A549 (cell line): Measurements from ENCODE around the gene NRXN3. TPM values are rescaled to one million over a fixed set of nuclear protein-coding genes. Genes with fewer than 3 reads are reported as not detected.

ENCODE experiments used
- ATAC-seq, 2 experiments: fragments of 200-7000 bp in 1 of 2; fragments of >200 bp in 1 of 2; cut with Nextera tagmentation in 1 of 2; cut with Tn5 transposase in 1 of 2; 3 replicates each; pipeline versions ENCODE4 v1.8.0 to v1.9.1; 2018 to 2020; ENCODE audit warnings: mild to moderate bottlenecking in 1 of 2, moderate library complexity in 1 of 2
- CTCF ChIA-PET: fragments of 300-600 bp; sonication (Branson Sonifier 250); formaldehyde crosslinking; extraction: SDS; loops from one replicate; lab custom pipeline; 2021; ENCODE audit warnings: antibody characterized with exemption, inconsistent platforms; lab: Yijun Ruan, JAX
- POLR2A ChIA-PET: fragments of 350-600 bp; formaldehyde crosslinking; extraction: SDS; loops from one replicate; lab custom pipeline; 2021; ENCODE audit warnings: antibody characterized with exemption, inconsistent platforms; lab: Yijun Ruan, JAX
- DNase-seq, 2 experiments: peaks; one replicate each; pipeline versions ENCODE4 v3.0.0 to v3.0.0-alpha.2; 2011 to 2016; ENCODE audit warnings: low read depth in 1 of 2, low spot score in 1 of 2
- FAIRE-seq: peaks from 2 replicates; lab custom pipeline; 2011; peaks lifted over from hg19 to GRCh38; lab: Jason Lieb, UNC
- H3K27ac ChIP-seq, 2 experiments: fragments of >200 bp; sonication (Bioruptor Twin); formaldehyde crosslinking; 3 replicates each; pipeline ENCODE4 v1.5.1; 2016 to 2017
- H3K4me1 ChIP-seq: fragments of >200 bp; sonication (Bioruptor Twin); formaldehyde crosslinking; 3 replicates; pipeline ENCODE4 v1.6.1; 2016
- H3K4me2 ChIP-seq: fragments of >200 bp; sonication (Bioruptor Twin); formaldehyde crosslinking; 3 replicates; pipeline ENCODE4 v1.6.1; 2016
- H3K4me3 ChIP-seq: fragments of >200 bp; sonication (Bioruptor Twin); formaldehyde crosslinking; 3 replicates; pipeline ENCODE4 v1.5.1; 2016
- H3K9me3 ChIP-seq: fragments of >200 bp; sonication (Bioruptor Twin); formaldehyde crosslinking; 3 replicates; pipeline ENCODE4 v1.6.1; 2016
- BHLHE40 ChIP-seq: IDR thresholded peaks from 2 replicates; pipeline ENCODE4 v1.6.1; 2012; ENCODE audit warnings: low read depth, low read length, inconsistent platforms
- CHD4 ChIP-seq: fragments of 200-600 bp; sonication (generic); IDR thresholded peaks from 2 replicates; pipeline ENCODE4 v1.6.1; 2016; ENCODE audit warnings: antibody characterized with exemption, mild to moderate bottlenecking, borderline replicate concordance
- CTCF ChIP-seq: fragments of >200 bp; sonication (Bioruptor Twin); formaldehyde crosslinking; IDR thresholded peaks from 3 replicates; pipeline ENCODE4 v1.5.1; 2016
- EHF ChIP-seq: fragments of 250-450 bp; sonication (Bioruptor Pico); IDR thresholded peaks from 2 replicates; pipeline ENCODE4 v1.5.0; 2020; ENCODE audit warnings: mild to moderate bottlenecking
- EHMT2 ChIP-seq: fragments of 200-600 bp; sonication (generic); IDR thresholded peaks from 2 replicates; pipeline ENCODE4 v1.6.1; 2016; ENCODE audit warnings: antibody characterized with exemption, low read depth, mild to moderate bottlenecking, moderate library complexity
- EP300 ChIP-seq, 2 experiments: fragments of >200 bp; sonication (Bioruptor Twin); formaldehyde crosslinking; IDR thresholded peaks; 2 replicates in 1 of 2; 3 replicates in 1 of 2; pipeline ENCODE4 v1.6.1; 2016 to 2017
- GATA3 ChIP-seq: IDR thresholded peaks from 2 replicates; pipeline ENCODE4 v1.6.1; 2012; ENCODE audit warnings: borderline replicate concordance
- HOXB5 ChIP-seq: fragments of 250-450 bp; sonication (Bioruptor Pico); IDR thresholded peaks from 2 replicates; pipeline ENCODE4 v1.5.0; 2020; ENCODE audit warnings: mild to moderate bottlenecking, moderate library complexity
- JUNB ChIP-seq: fragments of >200 bp; sonication (Bioruptor Twin); formaldehyde crosslinking; IDR thresholded peaks from 2 replicates; pipeline ENCODE4 v1.6.1; 2016
- NPAS2 ChIP-seq: fragments of 250-450 bp; sonication (Bioruptor Pico); IDR thresholded peaks from 2 replicates; pipeline ENCODE4 v1.8.0; 2022; ENCODE audit warnings: mild to moderate bottlenecking, moderate library complexity, borderline replicate concordance
- NR3C1 ChIP-seq: fragments of >200 bp; sonication (Bioruptor Twin); formaldehyde crosslinking; IDR thresholded peaks from 3 replicates; pipeline ENCODE4 v1.6.1; 2017
- PBX3 ChIP-seq: IDR thresholded peaks from 2 replicates; pipeline ENCODE4 v1.6.1; 2012
- RAD21 ChIP-seq, 2 experiments: fragments of >200 bp in 1 of 2; sonication (Bioruptor Twin) in 1 of 2; formaldehyde crosslinking in 1 of 2; IDR thresholded peaks in 1 of 2; conservative IDR thresholded peaks in 1 of 2; 2 replicates in 1 of 2; 3 replicates in 1 of 2; pipeline ENCODE4 v1.6.1; 2012 to 2018; ENCODE audit warnings: inconsistent platforms in 1 of 2
- RARB ChIP-seq: fragments of 250-450 bp; sonication (Bioruptor Pico); IDR thresholded peaks from 2 replicates; pipeline ENCODE4 v1.8.0; 2021; ENCODE audit warnings: mild to moderate bottlenecking, moderate library complexity
- RNF2 ChIP-seq: fragments of 200-600 bp; sonication (generic); IDR thresholded peaks from 2 replicates; pipeline ENCODE4 v1.6.1; 2016; ENCODE audit warnings: low read depth, mild to moderate bottlenecking, antibody characterized with exemption, moderate library complexity, borderline replicate concordance
- SMC3 ChIP-seq: fragments of >200 bp; sonication (Bioruptor Twin); formaldehyde crosslinking; IDR thresholded peaks from 3 replicates; pipeline ENCODE4 v1.6.1; 2018; ENCODE audit warnings: inconsistent platforms
- ZFP36 ChIP-seq: fragments of 450-650 bp; IDR thresholded peaks from 2 replicates; pipeline ENCODE4 v1.6.1; 2014; ENCODE audit warnings: borderline replicate concordance; ENCODE audit not compliant: partially characterized antibody
- ZNF302 ChIP-seq: fragments of 250-450 bp; sonication (Bioruptor Pico); IDR thresholded peaks from 2 replicates; pipeline ENCODE4 v1.9.0; 2021; ENCODE audit warnings: inconsistent platforms, mild to moderate bottlenecking, moderate library complexity
- ZSCAN20 ChIP-seq: fragments of 250-450 bp; sonication (Bioruptor Pico); IDR thresholded peaks from 2 replicates; pipeline ENCODE4 v1.8.0; 2022; ENCODE audit warnings: mild to moderate bottlenecking, moderate library complexity
- WGBS: methylation state at CpG from one replicate; pipeline ENCODE4 v1.1.6; 2017; ENCODE audit errors: missing lambda C conversion rate; 5-methylcytosine and 5-hydroxymethylcytosine counted together
- polyA plus RNA-seq, 4 experiments: library from polyadenylated mRNA; depleted of rRNA in 3 of 4; stranded (reverse); fragments of >200 nt; fragmentation: RNase III in 1 of 4; extraction: RNeasy Plus Mini Kit Qiagen cat#74134 plus additional on column Dnase treatment in 1 of 4; gene quantifications; 2 replicates in 3 of 4; 3 replicates in 1 of 4; pipeline ENCODE4 v1.2.3, GENCODE V29; 2011 to 2017

NRXN3 gene
- polyA plus RNA-seq, 2 of the 4 experiments (the other 2 are of a cell fraction), result 0.62 to 2.3 TPM

- POLR2A ChIA-PET, result no interaction called here
Observed at GRCh38 chr14:78595797-78596196, 425.6 kb downstream of the NRXN3 start.

GRCh38 chr14:78598046-78598920 is 428.1 kb downstream of the NRXN3 start:
- DNase-seq (peak; percentile 50 to 68), ATAC-seq (peak; percentile 97 to 99), FAIRE-seq (peak; percentile 54)
- CTCF ChIA-PET, result interaction anchor here (0.6 to 2.4 kb wide), 29 partner anchors 8 to 1446 kb away, joined by 3 to 13 read pairs (median 4); no protein-coding TSS in a partner anchor
- WGBS, result 43% methylated on average over 11 of the region's 13 CpGs
- H3K4me3 ChIP-seq, result no peak overlapping the region
- H3K4me1 ChIP-seq, result no peaks in the 10 kb centered on the region
- no peaks in the 10 kb centered on the region for H3K9me3 ChIP-seq
- H3K4me2 ChIP-seq, result no peak overlapping the region
- H3K27ac ChIP-seq, result no peak overlapping the region
- TF ChIP-seq BHLHE40 (peak; percentile 30; the same call in 1 of the 2 replicates), SMC3 (peak; percentile 56; the same call in 2 of the 3 replicates), EP300 (IDR thresholded peaks at IDR 0.05) (no peak), CTCF (peak; percentile 79), RAD21 (conservative IDR thresholded peaks at IDR 0.05 in 1 of 2, IDR thresholded peaks at IDR 0.05 in 1 of 2) (peak; percentile 72 to 81), NR3C1 (no peak)
- POLR2A ChIA-PET, result no interaction called here

More at GRCh38 chr14:78595797-78596196, 425.6 kb downstream of the NRXN3 start:
- no peak for FAIRE-seq
- peak in 1 of 2 experiments; percentile 51; a peak in 1 of 6 replicates for ATAC-seq
- CTCF ChIA-PET, result interaction anchor here (0.9 to 2.2 kb wide), 5 partner anchors 9 to 454 kb away, joined by 3 to 11 read pairs (median 3); no protein-coding TSS in a partner anchor
- Histone ChIP-seq H3K27ac (no peak overlapping the region), H3K4me3 (no peak overlapping the region), H3K9me3 (no peaks in the 10 kb centered on the region), H3K4me1 (no peaks in the 10 kb centered on the region), H3K4me2 (no peak overlapping the region)
- 5% methylated on average over 7 of the region's 7 CpGs for WGBS
- DNase-seq, result peak in 1 of 2 experiments; percentile 5
- TF ChIP-seq EHF (CRISPR knock-in tag), result no peak
- no peak for TF ChIP-seq EP300 (IDR thresholded peaks at IDR 0.05)
- TF ChIP-seq GATA3, result no peak
- TF ChIP-seq ZFP36, result no peak
- TF ChIP-seq SMC3, result no peak
- no peak for TF ChIP-seq PBX3
- no peak for TF ChIP-seq HOXB5 (CRISPR knock-in tag)
- TF ChIP-seq EHMT2, result no peak
- TF ChIP-seq NPAS2 (CRISPR knock-in tag), result no peak
- no peak for TF ChIP-seq ZNF302 (CRISPR knock-in tag)
- no peak for TF ChIP-seq ZSCAN20 (CRISPR knock-in tag)
- no peak for TF ChIP-seq JUNB
- no peak for TF ChIP-seq RNF2
- TF ChIP-seq CHD4, result no peak
- TF ChIP-seq RARB, result no peak
